Dermis microvascular lymphatic vessel endothelial cell (primary cell): Measurements from ENCODE around the gene OR2AG1. TPM values are rescaled to one million over a fixed set of nuclear protein-coding genes. Genes with fewer than 3 reads are reported as not detected.
"Not testable (repeated sequence)": the region's sequence is repeated elsewhere in the genome, so short reads cannot be mapped to it uniquely, and the experiment has no call there.

Experiments
- DNase-seq, 2 donors: peaks; one replicate each; pipeline versions ENCODE4 v3.0.0 to v3.0.0-alpha.2; 2010; ENCODE audit warnings: low read depth in 2 of 2
- total RNA-seq: library from RNA; depleted of rRNA; stranded (reverse); fragments of >200 nt; gene quantifications from 2 replicates; pipeline ENCODE4 v1.2.1, GENCODE V29; 2014

Gene OR2AG1
- total RNA-seq, 1 donor from 2014 or later, result not detected

- DNase-seq, result no peak
These were observed 7.7 kb downstream of the OR2AG1 start for GRCh38 chr11:6790546-6790945.

- DNase-seq, result no peak
These were observed 11.8 kb downstream of the OR2AG1 start for GRCh38 chr11:6794639-6795038.

GRCh38 chr11:6799402-6799801, 16.6 kb downstream of the OR2AG1 start, which contains the start of gene OR6A2:
TSS of gene OR6A2 (minus strand) at chr11:6799689. CDS start at chr11:6795708, 3,981 bp downstream.
- DNase-seq, result no peak

- DNase-seq, result not testable (repeated sequence)
These were observed 18.3 kb downstream of the OR2AG1 start for GRCh38 chr11:6801075-6801474.

- peak; percentile 15 to 48 for DNase-seq
These were observed 29.7 kb downstream of the OR2AG1 start for GRCh38 chr11:6812390-6813005.

- no peak for DNase-seq
These were observed 30.8 kb downstream of the OR2AG1 start for GRCh38 chr11:6813656-6814055.

- no peak for DNase-seq
These were observed 34.9 kb downstream of the OR2AG1 start for GRCh38 chr11:6817694-6818093.

GRCh38 chr11:6818967-6819366, 36.1 kb downstream of the OR2AG1 start:
- DNase-seq, result no peak

- no peak for DNase-seq
These were observed 41.5 kb downstream of the OR2AG1 start for GRCh38 chr11:6824136-6824823.

GRCh38 chr11:6825231-6825744, 42.5 kb downstream of the OR2AG1 start:
- DNase-seq, result no peak

- no peak for DNase-seq
These were observed 45.3 kb downstream of the OR2AG1 start for GRCh38 chr11:6828103-6828502.

- DNase-seq, result no peak
These were observed 50.5 kb downstream of the OR2AG1 start for GRCh38 chr11:6833356-6833755.

- DNase-seq, result no peak
These were observed 51.2 kb downstream of the OR2AG1 start for GRCh38 chr11:6834021-6834420.

Other genes starting within 250 kb of the OR2AG1 start
- gene RRP8, start 179.4 kb upstream of the OR2AG1 start, total RNA-seq, result 8.1 and 9.2 TPM in 2 replicates
- gene ILK, start 179.2 kb upstream of the OR2AG1 start, total RNA-seq, result 111 and 145 TPM in 2 replicates
- gene TAF10, start 170.8 kb upstream of the OR2AG1 start, total RNA-seq, result 25.2 and 28.6 TPM in 2 replicates
- gene TPP1, start 163.6 kb upstream of the OR2AG1 start, total RNA-seq, result 46.2 and 154 TPM in 2 replicates
- gene DCHS1, start 127.2 kb upstream of the OR2AG1 start, total RNA-seq, result 21.4 and 54.1 TPM in 2 replicates
- gene MRPL17, start 99.7 kb upstream of the OR2AG1 start, total RNA-seq, result 40.6 and 51.2 TPM in 2 replicates
- under 0.01 TPM in 2 replicates for gene OR2AG2, start 11.0 kb upstream of the OR2AG1 start, total RNA-seq
- under 0.01 and 0.25 TPM in 2 replicates for gene OR6A2, start 16.7 kb downstream of the OR2AG1 start, total RNA-seq
- not detected in 2 replicates for gene OR10A5, start 62.7 kb downstream of the OR2AG1 start, total RNA-seq
- not detected in 2 replicates for gene OR10A2, start 80.0 kb downstream of the OR2AG1 start, total RNA-seq
- gene OR10A4, start 93.6 kb downstream of the OR2AG1 start, total RNA-seq, result not detected in 2 replicates
- gene OR2D2, start 109.5 kb downstream of the OR2AG1 start, total RNA-seq, result 0.13 and 0.25 TPM in 2 replicates
- not detected in 2 replicates for gene OR2D3, start 138.0 kb downstream of the OR2AG1 start, total RNA-seq
- 1.3 TPM in 2 replicates for gene ZNF215, start 143.4 kb downstream of the OR2AG1 start, total RNA-seq
- 0.38 and 0.77 TPM in 2 replicates for gene ZNF214, start 237.3 kb downstream of the OR2AG1 start, total RNA-seq
- gene NLRP14, start 237.5 kb downstream of the OR2AG1 start, total RNA-seq, result under 0.01 TPM in 2 replicates